H1 (cell line): ENCODE measurements around the gene GRIK4. TPM values are rescaled to one million over a fixed set of nuclear protein-coding genes. Genes with fewer than 3 reads are reported as not detected.
A peak's percentile ranks its signal among the peaks of the same experiment; 100 is the strongest.

ENCODE experiments used
- CTCF ChIA-PET: fragments of 300-600 bp; sonication (Branson Sonifier 250); formaldehyde crosslinking; loops from one replicate; lab custom pipeline; 2021; ENCODE audit not compliant: partially characterized antibody; lab: Charles Lee
- POLR2A ChIA-PET: fragments of 300-600 bp; sonication (Branson Sonifier 250); formaldehyde crosslinking; loops from one replicate; lab custom pipeline; 2021; ENCODE audit warnings: inconsistent platforms; ENCODE audit not compliant: partially characterized antibody; lab: Charles Lee
- DNase-seq, 2 experiments: peaks; one replicate each; pipeline versions ENCODE4 v3.0.0 to v3.0.0-alpha.2; 2010 to 2022; ENCODE audit warnings: low spot score in 2 of 2, low read depth in 1 of 2, mixed read lengths in 1 of 2
- FAIRE-seq: peaks from 2 replicates; lab custom pipeline; 2011; peaks lifted over from hg19 to GRCh38; lab: Jason Lieb, UNC
- H2AFZ ChIP-seq: 2 replicates; pipeline ENCODE4 v1.8.1; 2012; ENCODE audit warnings: low read length, inconsistent platforms
- H2AK5ac ChIP-seq: 2 replicates; pipeline ENCODE4 v1.6.1; 2013; ENCODE audit warnings: low read depth, low read length
- H2BK120ac ChIP-seq: replicated peaks from 2 replicates; pipeline ENCODE3; 2013; ENCODE audit warnings: low read depth, low read length, inconsistent platforms
- H2BK12ac ChIP-seq: 2 replicates; pipeline ENCODE4 v1.6.1; 2013; ENCODE audit warnings: low read depth, low read length
- H2BK15ac ChIP-seq: 2 replicates; pipeline ENCODE4 v1.6.1; 2013; ENCODE audit warnings: low read length
- H2BK20ac ChIP-seq: 2 replicates; pipeline ENCODE4 v1.6.1; 2013; ENCODE audit warnings: low read length
- H2BK5ac ChIP-seq: 2 replicates; pipeline ENCODE4 v1.6.1; 2013; ENCODE audit warnings: low read depth, low read length
- H3K14ac ChIP-seq: 2 replicates; pipeline ENCODE4 v1.6.1; 2013; ENCODE audit warnings: inconsistent platforms; ENCODE audit not compliant: insufficient read length
- H3K18ac ChIP-seq: 2 replicates; pipeline ENCODE4 v1.6.1; 2013; ENCODE audit warnings: low read length; ENCODE audit errors: extremely low read depth
- H3K23ac ChIP-seq: 2 replicates; pipeline ENCODE4 v1.6.1; 2013; ENCODE audit warnings: inconsistent platforms; ENCODE audit not compliant: insufficient read length
- H3K23me2 ChIP-seq: 2 replicates; pipeline ENCODE4 v1.6.1; 2013; ENCODE audit warnings: low read depth, low read length
- H3K27ac ChIP-seq: 2 replicates; pipeline ENCODE4 v1.6.1; 2011; ENCODE audit warnings: low read depth, low read length, inconsistent platforms
- H3K27me3 ChIP-seq, 4 experiments: replicated peaks in 1 of 4; 1 replicate in 1 of 4; 2 replicates in 3 of 4; pipeline versions ENCODE4 v1.6.1 to v1.8.1; 2011 to 2013; ENCODE audit warnings: low read length in 3 of 4, mild to moderate bottlenecking in 3 of 4, inconsistent platforms in 2 of 4, mixed read lengths in 2 of 4, moderate library complexity in 1 of 4; ENCODE audit not compliant: control insufficient read depth in 3 of 4, insufficient read depth in 3 of 4; ENCODE audit errors: extremely low read depth in 1 of 4
- H3K36me3 ChIP-seq, 4 experiments: 2 replicates each; pipeline versions ENCODE4 v1.6.1 to v1.8.1; 2011 to 2013; ENCODE audit warnings: mild to moderate bottlenecking in 4 of 4, low read length in 3 of 4, moderate library complexity in 2 of 4, control low read depth in 1 of 4, inconsistent platforms in 1 of 4; ENCODE audit not compliant: insufficient read depth in 4 of 4, control insufficient read depth in 2 of 4
- H3K4ac ChIP-seq: replicated peaks from 2 replicates; pipeline ENCODE3; 2013; ENCODE audit warnings: low read length, low read depth, mixed read lengths, inconsistent platforms; ENCODE audit not compliant: insufficient read length
- H3K4me1 ChIP-seq, 4 experiments: replicated peaks in 1 of 4; 1 replicate in 1 of 4; 2 replicates in 3 of 4; pipeline versions ENCODE4 v1.6.1 to v1.8.1; 2011 to 2013; ENCODE audit warnings: low read length in 3 of 4, inconsistent platforms in 2 of 4, mixed read lengths in 1 of 4; ENCODE audit not compliant: insufficient read depth in 4 of 4, control insufficient read depth in 3 of 4
- H3K4me2 ChIP-seq, 2 experiments: 2 replicates each; pipeline versions ENCODE4 v1.6.1 to v1.8.1; 2011 to 2013; ENCODE audit warnings: low read depth in 2 of 2, low read length in 2 of 2, control low read depth in 1 of 2, inconsistent platforms in 1 of 2, mild to moderate bottlenecking in 1 of 2; ENCODE audit not compliant: insufficient read depth in 1 of 2
- H3K4me3 ChIP-seq, 4 experiments: fragments of 200-600, 300-600 bp in 1 of 4; sonication (generic), shearing (Covaris generic), sonication (Bioruptor Twin) in 1 of 4; 2 replicates each; pipeline versions ENCODE4 v1.5.1 to v1.8.1; 2011 to 2016; ENCODE audit warnings: low read length in 4 of 4, low read depth in 3 of 4, control low read depth in 2 of 4, inconsistent platforms in 2 of 4, mild to moderate bottlenecking in 2 of 4, mixed read lengths in 1 of 4, moderate library complexity in 1 of 4; ENCODE audit not compliant: insufficient read depth in 2 of 4; ENCODE audit errors: extremely low read depth in 1 of 4
- H3K56ac ChIP-seq: replicated peaks from 2 replicates; pipeline ENCODE3; 2013; ENCODE audit warnings: low read depth, mild to moderate bottlenecking, mixed read lengths, low read length, inconsistent platforms; ENCODE audit not compliant: insufficient read length
- H3K79me1 ChIP-seq: 2 replicates; pipeline ENCODE4 v1.6.1; 2013; ENCODE audit warnings: low read depth, low read length, control low read depth
- H3K79me2 ChIP-seq, 2 experiments: 2 replicates each; pipeline versions ENCODE4 v1.6.1 to v1.8.1; 2012 to 2013; ENCODE audit warnings: low read length in 2 of 2, mild to moderate bottlenecking in 2 of 2, inconsistent platforms in 1 of 2; ENCODE audit not compliant: insufficient read depth in 2 of 2, control insufficient read depth in 1 of 2
- H3K9ac ChIP-seq, 4 experiments: replicated peaks in 1 of 4; 1 replicate in 1 of 4; 2 replicates in 3 of 4; pipeline versions ENCODE4 v1.6.1 to v1.8.1; 2011 to 2013; ENCODE audit warnings: low read depth in 3 of 4, low read length in 3 of 4, control low read depth in 2 of 4, mild to moderate bottlenecking in 2 of 4, moderate library complexity in 2 of 4, inconsistent platforms in 1 of 4; ENCODE audit errors: extremely low read depth in 1 of 4
- H3K9me3 ChIP-seq, 2 experiments: 2 replicates each; pipeline versions ENCODE4 v1.6.1 to v1.8.1; 2012 to 2013; ENCODE audit warnings: mild to moderate bottlenecking in 2 of 2, moderate library complexity in 2 of 2, control low read depth in 1 of 2, inconsistent platforms in 1 of 2, low read depth in 1 of 2, low read length in 1 of 2, mixed read lengths in 1 of 2; ENCODE audit not compliant: insufficient read depth in 2 of 2
- H4K20me1 ChIP-seq, 2 experiments: replicated peaks in 1 of 2; 2 replicates each; pipeline versions ENCODE3 to v1.8.1; 2011 to 2013; ENCODE audit warnings: inconsistent platforms in 2 of 2, low read length in 2 of 2, mild to moderate bottlenecking in 1 of 2; ENCODE audit not compliant: insufficient read depth in 2 of 2, control insufficient read depth in 1 of 2
- H4K5ac ChIP-seq: 2 replicates; pipeline ENCODE4 v1.6.1; 2013; ENCODE audit warnings: low read length, low read depth, mixed read lengths, inconsistent platforms; ENCODE audit not compliant: insufficient read length
- H4K8ac ChIP-seq: 2 replicates; pipeline ENCODE4 v1.8.0; 2013; ENCODE audit warnings: mild to moderate bottlenecking, moderate library complexity, low read length, inconsistent platforms; ENCODE audit not compliant: insufficient read depth; ENCODE audit errors: extremely low read depth
- H4K91ac ChIP-seq: replicated peaks from 2 replicates; pipeline ENCODE3; 2013; ENCODE audit warnings: low read length, mixed read lengths, inconsistent platforms; ENCODE audit not compliant: insufficient read length
- CEBPB ChIP-seq: IDR thresholded peaks from 2 replicates; pipeline ENCODE4 v1.6.1; 2012; ENCODE audit warnings: low read depth, low read length
- CHD2 ChIP-seq: IDR thresholded peaks from 2 replicates; pipeline ENCODE4 v1.6.1; 2012; ENCODE audit warnings: low read length, improper control_type of control experiment
- KDM1A ChIP-seq: fragments of 200-600, 300-600 bp; sonication (generic); IDR thresholded peaks from 2 replicates; pipeline ENCODE4 v1.7.1; 2016; ENCODE audit warnings: mild to moderate bottlenecking, low read length, borderline replicate concordance
- WGBS, 2 experiments: shearing (Covaris generic) in 1 of 2; methylation state at CpG; one replicate each; pipeline versions ENCODE4 v1.1.6 to v1.1.7; 2013 to 2015; ENCODE audit warnings: low lambda C conversion rate in 2 of 2, mixed read lengths in 2 of 2, inconsistent platforms in 1 of 2, low coverage in 1 of 2, missing lambda C conversion rate in 1 of 2; ENCODE audit not compliant: insufficient replicate concordance in 2 of 2, insufficient coverage in 1 of 2, insufficient read length in 1 of 2; ENCODE audit errors: extremely low coverage in 1 of 2, missing lambda C conversion rate in 1 of 2; 5-methylcytosine and 5-hydroxymethylcytosine counted together
- polyA plus RNA-seq, 7 experiments: library from polyadenylated mRNA; depleted of rRNA in 3 of 7; stranded (reverse) in 5 of 7; unstranded in 2 of 7; fragments of >200 nt in 5 of 7; fragments of 200-250 nt in 2 of 7; gene quantifications; 1 replicate in 5 of 7; 2 replicates in 1 of 7; 4 replicates in 1 of 7; pipeline versions ENCODE4 v1.2.1 to v1.2.3, GENCODE V29; 2011 to 2013; ENCODE audit warnings: missing spikeins in 2 of 7, mixed read lengths in 2 of 7
- total RNA-seq: library from RNA; stranded (reverse); fragmentation: NEBNext Ultra II Directional; extraction: Animal tissue kit (Norgen Biotek cat#: 25700); gene quantifications from 2 replicates; pipeline ENCODE4 v1.2.1, GENCODE V29; 2021

The GRIK4 gene
- total and polyA plus RNA-seq, 2 of the 8 experiments (the other 6 are each of a cell fraction or from before 2014, with no cell fraction given) = 1.2 to 2.9 TPM

DNA sequence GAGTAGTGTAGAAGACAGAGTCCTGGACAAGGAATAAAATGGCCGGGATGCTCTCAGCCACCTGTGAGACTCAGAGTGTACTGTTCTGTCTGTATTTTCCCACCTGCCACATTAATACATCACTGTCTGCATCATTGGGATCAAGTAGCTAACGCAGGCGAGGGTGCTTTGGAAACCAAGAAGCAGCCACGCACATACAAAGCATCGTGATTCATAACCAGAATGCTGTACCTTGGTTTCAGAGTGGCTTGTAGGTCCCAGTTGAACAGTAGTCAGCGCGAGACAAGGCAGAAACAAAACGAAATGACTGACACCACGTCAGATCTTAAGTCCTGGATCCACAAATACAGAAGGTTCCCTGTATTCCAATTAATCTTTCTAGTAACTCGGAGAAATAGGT, 198.3 kb downstream of the GRIK4 start:
- no peaks in the 10 kb centered on the region for H3K9me3 ChIP-seq
- ChIA-PET POLR2A (no interaction called here), CTCF (interaction anchor here (1.0 to 19.6 kb wide), 4 partner anchors 11 to 47 kb away, joined by 3 to 300 read pairs (median 12); no protein-coding TSS in a partner anchor)
- no peak overlapping the region for H3K23ac ChIP-seq
- no peak overlapping the region for H3K4me2 ChIP-seq
- no peak overlapping the region for H4K8ac ChIP-seq
- H2BK120ac ChIP-seq = peak overlapping the region; percentile 18
- H2BK12ac ChIP-seq = peak overlapping the region; percentile 71; the same call in 1 of the 2 replicates
- H3K36me3 ChIP-seq = no peaks in the 10 kb centered on the region; a peak in 1 of 8 replicates
- no peak for FAIRE-seq
- H3K56ac ChIP-seq = no peak overlapping the region
- H3K4me1 ChIP-seq = peaks cover 0 to 8% (median 4%) of the 10 kb centered on the region in 4 experiments; a peak in 3 of 7 replicates
- H2BK20ac ChIP-seq = 0 out of 2 replicates have a peak overlapping the region, but pooled peaks have one; percentile 9
- no peak overlapping the region for H3K4ac ChIP-seq
- H3K4me3 ChIP-seq = no peak overlapping the region
- no peak overlapping the region for H3K9ac ChIP-seq
- no peak overlapping the region for H2AK5ac ChIP-seq
- H3K79me2 ChIP-seq = no peaks in the 10 kb centered on the region
- H3K14ac ChIP-seq = no peak overlapping the region
- no peak overlapping the region for H3K27ac ChIP-seq
- H2AFZ ChIP-seq = no peak overlapping the region
- no peak overlapping the region for H3K18ac ChIP-seq
- H3K79me1 ChIP-seq = no peaks in the 10 kb centered on the region
- no peak overlapping the region for H2BK5ac ChIP-seq
- H3K23me2 ChIP-seq = no peaks in the 10 kb centered on the region; the same call in 1 of the 2 replicates
- H4K91ac ChIP-seq = peak overlapping the region; percentile 34
- 88% methylated on average over 10 of the region's 10 CpGs; no CpG with 5 or more reads in 1 of the 2 experiments for WGBS, 2 experiments
- peak in 1 of 2 experiments; percentile 13 for DNase-seq
- no peak overlapping the region for H4K5ac ChIP-seq
- no peaks in the 10 kb centered on the region; a peak in 2 of 7 replicates for H3K27me3 ChIP-seq
- H2BK15ac ChIP-seq = 0 out of 2 replicates have a peak overlapping the region, but pooled peaks have one; percentile 9
- no peaks in the 10 kb centered on the region for H4K20me1 ChIP-seq
- TF ChIP-seq KDM1A = no peak
- no peak for TF ChIP-seq CEBPB
- no peak for TF ChIP-seq CHD2
